Measurements from ENCODE around the gene AKR1E2.

DNA sequence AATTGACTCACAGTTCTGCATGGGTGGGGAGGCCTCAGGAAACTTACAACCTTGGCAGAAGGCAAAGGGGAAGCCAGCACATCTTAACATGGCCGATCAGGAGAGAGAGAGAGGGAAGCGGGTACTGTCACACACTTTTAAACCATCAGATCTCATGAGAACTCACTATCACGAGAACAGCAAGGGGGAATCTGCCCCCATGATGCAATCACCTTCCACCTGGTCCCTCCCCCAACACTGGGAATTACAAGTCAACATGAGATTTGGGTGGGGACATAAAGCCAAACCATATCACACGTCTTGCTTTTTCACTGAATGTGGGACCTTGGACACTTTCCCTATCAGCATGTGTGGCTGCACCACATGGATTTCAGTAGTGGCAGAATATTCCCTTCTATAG is 9.0 kb upstream of the AKR1E2 start:
- TF ChIP-seq ZNF423 (tag by site-specific recombination; IDR thresholded peaks at IDR 0.05): no peak
- TF ChIP-seq CTCF (tag by site-specific recombination; IDR thresholded peaks at IDR 0.05): no peak
- no peak for TF ChIP-seq ZNF76 (tag by site-specific recombination; IDR thresholded peaks at IDR 0.05; ENCODE audit: borderline replicate concordance, low read depth)
- TF ChIP-seq ZNF837 (tag by site-specific recombination; IDR thresholded peaks at IDR 0.05): no peak
- no peak for TF ChIP-seq ATF2 (tag by site-specific recombination; IDR thresholded peaks at IDR 0.05; ENCODE audit: low read depth)
- TF ChIP-seq KLF16 (tag by site-specific recombination; IDR thresholded peaks at IDR 0.05): no peak
- TF ChIP-seq ZSCAN5A (tag by site-specific recombination; IDR thresholded peaks at IDR 0.05): no peak

Data from HEK293 (cell line).